K562 (cell line): ENCODE results near the gene OPCML. TPM values are rescaled to one million over a fixed set of nuclear protein-coding genes. Genes with fewer than 3 reads are reported as not detected.

Source experiments
- ATAC-seq: fragments of 200-7000 bp; cut with Tn5 transposase; 3 replicates; pipeline ENCODE4 v1.9.1; 2020; ENCODE audit warnings: moderate library complexity
- BruUV-seq: library from RNA; stranded (reverse); fragments of 400-500 nt; replicated peaks from 2 replicates; lab custom pipeline; 2021; lab: Mats Ljungman, UMichigan
- CTCF ChIA-PET: fragments of 300-600 bp; formaldehyde crosslinking; extraction: SDS; loops from one replicate; lab custom pipeline; 2021; ENCODE audit warnings: low intra/inter-chr PET ratio; lab: Yijun Ruan, JAX
- POLR2A ChIA-PET: fragments of 300-600, 350-650 bp; sonication (Branson Sonifier 250); formaldehyde crosslinking; extraction: SDS; loops from one replicate; lab custom pipeline; 2021; ENCODE audit warnings: antibody characterized with exemption, inconsistent platforms; lab: Yijun Ruan, JAX
- DNase-seq, 4 experiments: peaks; one replicate each; pipeline versions ENCODE4 v3.0.0 to v3.0.0-alpha.2; 2011 to 2018; ENCODE audit warnings: low spot score in 3 of 4, mixed read lengths in 3 of 4; ENCODE audit errors: extremely low read depth in 1 of 4
- FAIRE-seq: peaks from 2 replicates; lab custom pipeline; 2011; peaks lifted over from hg19 to GRCh38; lab: Jason Lieb, UNC
- H2AFZ ChIP-seq: 2 replicates; pipeline ENCODE4 v1.6.0; 2011; ENCODE audit warnings: low read depth, low read length, control low read depth, inconsistent platforms
- H3K27ac ChIP-seq: fragments of 200-600 bp; 3 replicates; pipeline ENCODE4 v1.8.0; 2011; ENCODE audit warnings: low read depth, mild to moderate bottlenecking, control low read depth, inconsistent platforms, low read length, moderate library complexity, mixed read lengths; ENCODE audit errors: extremely low read depth
- H3K27me3 ChIP-seq, 2 experiments: fragments of 300-600 bp in 1 of 2; 2 replicates in 1 of 2; 3 replicates in 1 of 2; pipeline versions ENCODE4 v1.6.0 to v1.8.0; 2011; ENCODE audit warnings: inconsistent platforms in 2 of 2, low read length in 2 of 2, mild to moderate bottlenecking in 1 of 2, mixed read lengths in 1 of 2, moderate library complexity in 1 of 2; ENCODE audit not compliant: control insufficient read depth in 2 of 2, insufficient read depth in 2 of 2
- H3K36me3 ChIP-seq: fragments of 300-600 bp; 3 replicates; pipeline ENCODE4 v1.8.0; 2011; ENCODE audit warnings: mild to moderate bottlenecking, low read length, inconsistent platforms; ENCODE audit not compliant: control insufficient read depth, insufficient read depth
- H3K4me1 ChIP-seq, 2 experiments: fragments of 200-600 bp in 1 of 2; replicated peaks in 1 of 2; 2 replicates in 1 of 2; 3 replicates in 1 of 2; pipeline versions ENCODE4 v1.5.1 to v1.8.0; 2011; ENCODE audit warnings: inconsistent platforms in 2 of 2, low read length in 2 of 2, mild to moderate bottlenecking in 1 of 2, mixed read lengths in 1 of 2, moderate library complexity in 1 of 2; ENCODE audit not compliant: control insufficient read depth in 2 of 2, insufficient read depth in 2 of 2
- H3K4me2 ChIP-seq: 2 replicates; pipeline ENCODE4 v1.6.1; 2011; ENCODE audit warnings: low read length, control low read depth, inconsistent platforms, mixed read lengths; ENCODE audit not compliant: insufficient read depth
- H3K4me3 ChIP-seq: fragments of 200-600 bp; sonication (generic), shearing (Covaris generic); 2 replicates; pipeline ENCODE4 v1.5.1; 2016; ENCODE audit warnings: control low read depth, inconsistent platforms
- H3K79me2 ChIP-seq: fragments of 200-600 bp; 3 replicates; pipeline ENCODE4 v1.8.0; 2011; ENCODE audit warnings: low read length, inconsistent platforms; ENCODE audit not compliant: control insufficient read depth, insufficient read depth
- H3K9ac ChIP-seq, 2 experiments: 2 replicates each; pipeline versions ENCODE4 v1.6.0 to v1.6.1; 2011; ENCODE audit warnings: low read depth in 2 of 2, low read length in 2 of 2, control low read depth in 1 of 2, inconsistent platforms in 1 of 2, mild to moderate bottlenecking in 1 of 2, mixed read lengths in 1 of 2; ENCODE audit not compliant: insufficient read depth in 1 of 2
- H3K9me1 ChIP-seq: one replicate; pipeline ENCODE4 v1.6.0; 2011; ENCODE audit warnings: inconsistent platforms, mild to moderate bottlenecking, low read length, moderate library complexity; ENCODE audit not compliant: control insufficient read depth, insufficient read depth
- H3K9me3 ChIP-seq: replicated peaks from 2 replicates; pipeline ENCODE4 v1.5.1; 2011; ENCODE audit warnings: low read depth, low read length, inconsistent platforms; ENCODE audit not compliant: control insufficient read depth, insufficient read depth
- H4K20me1 ChIP-seq: replicated peaks from 2 replicates; pipeline ENCODE4 v1.6.1; 2011; ENCODE audit warnings: low read length, inconsistent platforms, mixed read lengths; ENCODE audit not compliant: control insufficient read depth, insufficient read depth
- BACH1 ChIP-seq: fragments of 200-800 bp; sonication (Bioruptor generic); IDR thresholded peaks from 2 replicates; pipeline ENCODE4 v1.6.1; 2016; ENCODE audit warnings: missing genetic modification characterization, missing compliant biosample characterization
- CSDE1 ChIP-seq, 2 experiments: fragments of 450-650 bp; IDR thresholded peaks; 2 replicates each; pipeline ENCODE4 v1.6.1; 2016; ENCODE audit warnings: mild to moderate bottlenecking in 1 of 2
- GMEB1 ChIP-seq: fragments of 250-450 bp; sonication (Bioruptor Pico); IDR thresholded peaks from 2 replicates; pipeline ENCODE4 v1.4.0; 2020; ENCODE audit warnings: mild to moderate bottlenecking
- HDAC8 ChIP-seq: fragments of 450-650 bp; IDR thresholded peaks from 2 replicates; pipeline ENCODE4 v1.6.1; 2016; ENCODE audit warnings: mild to moderate bottlenecking, missing genetic modification characterization, moderate library complexity, missing compliant biosample characterization
- TARDBP ChIP-seq: fragments of 450-650 bp; IDR thresholded peaks from 2 replicates; pipeline ENCODE4 v1.6.1; 2016
- TSC22D4 ChIP-seq: fragments of 450-650 bp; IDR thresholded peaks from 2 replicates; pipeline ENCODE4 v1.6.1; 2016; ENCODE audit warnings: missing genetic modification characterization, missing biosample characterization, control low read depth
- ZNF41 ChIP-seq: fragments of 250-450 bp; sonication (Bioruptor Pico); conservative IDR thresholded peaks from 2 replicates; pipeline ENCODE4 v1.4.0; 2020; ENCODE audit warnings: mild to moderate bottlenecking
- WGBS: fragments of 100-300 bp; shearing (Covaris generic); methylation state at CpG from one replicate; pipeline ENCODE4 v1.1.6; 2016; ENCODE audit warnings: low coverage, mixed read lengths; ENCODE audit not compliant: insufficient coverage; ENCODE audit errors: missing lambda C conversion rate; 5-methylcytosine and 5-hydroxymethylcytosine counted together
- in situ Hi-C: fragments of 300-500 bp; cut with MboI; formaldehyde crosslinking; loops from 4 replicates; pipeline ENCODE4 v1.15.0; 2018; ENCODE audit warnings: inconsistent platforms, mixed read lengths
- intact Hi-C: fragments of 100-400 bp; cut with micrococcal nuclease; formaldehyde crosslinking; loops from 2 replicates; pipeline ENCODE4 v1.14.2; 2022
- polyA plus RNA-seq, 8 experiments: library from polyadenylated mRNA; depleted of rRNA in 4 of 8; stranded (reverse) in 5 of 8; unstranded in 3 of 8; fragments of >200 nt; fragmentation: Nextera tagmentation in 2 of 8; fragmentation: Illumina TruSeq in 1 of 8; extraction: Ambion mirVana in 2 of 8; extraction: Trizol in 1 of 8; gene quantifications; 2 replicates each; pipeline versions ENCODE4 v1.2.1 to v1.2.3, GENCODE V29; 2011 to 2014; ENCODE audit warnings: inconsistent platforms in 1 of 8, missing spikeins in 1 of 8
- total RNA-seq, 7 experiments: library from RNA; depleted of rRNA in 6 of 7; stranded (reverse); fragments of >200 nt in 6 of 7; fragmentation: Illumina TruSeq in 2 of 7; extraction: Trizol in 2 of 7; gene quantifications; 2 replicates each; pipeline versions ENCODE4 v1.2.1 to v1.2.3, GENCODE V29; 2011 to 2021; ENCODE audit warnings: low replicate concordance in 1 of 7

The OPCML gene
- total and polyA plus RNA-seq, 9 of the 15 experiments (the other 6 are each of a cell fraction or from before 2014, with no cell fraction given): not detected

DNA sequence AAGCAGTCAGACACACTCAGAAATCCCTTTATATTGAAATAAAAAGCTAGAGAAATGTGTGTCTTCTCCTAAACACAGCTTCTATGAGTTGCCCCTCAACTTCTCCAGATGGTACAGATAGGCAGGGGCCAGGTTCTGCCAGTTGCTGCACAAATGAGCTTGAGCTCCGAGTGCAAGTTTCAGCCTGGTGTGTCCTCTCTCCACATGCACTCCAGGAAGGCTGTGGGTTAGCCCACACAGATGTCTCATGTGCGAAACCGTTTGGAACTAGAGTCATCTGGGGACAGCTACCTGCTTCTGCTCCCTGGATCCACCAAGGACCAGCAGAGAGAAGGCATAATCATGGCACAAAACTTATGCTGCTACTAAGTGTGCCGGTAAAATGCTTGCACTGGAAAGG lies 812.6 kb downstream of the OPCML start:
- H3K9me3 ChIP-seq: no peaks in the 10 kb centered on the region
- intact Hi-C loops: no loop called here
- ChIA-PET POLR2A (interaction anchor here (1.2 kb wide), 1 partner anchor 35 kb away, joined by 3 read pairs; no protein-coding TSS in a partner anchor), CTCF (no interaction called here)
- H3K4me1 ChIP-seq: no peaks in the 10 kb centered on the region
- no peak for TF ChIP-seq TSC22D4
- no peak for TF ChIP-seq TARDBP
- no peak for TF ChIP-seq CSDE1 (IDR thresholded peaks at IDR 0.05)
- no peak for TF ChIP-seq GMEB1 (CRISPR knock-in tag)
- no peak for TF ChIP-seq HDAC8 (tag)
- no peak for TF ChIP-seq BACH1 (tag)
- TF ChIP-seq ZNF41 (CRISPR knock-in tag): no peak
- no peaks in the 10 kb centered on the region for H3K27me3 ChIP-seq
- H2AFZ ChIP-seq: no peak overlapping the region
- no peaks in the 10 kb centered on the region for H3K36me3 ChIP-seq
- no peak overlapping the region for H3K27ac ChIP-seq
- in situ Hi-C loops: no loop called here
- DNase-seq (no peak), FAIRE-seq (no peak), ATAC-seq (no peak)
- H3K9me1 ChIP-seq: no peaks in the 10 kb centered on the region
- no peaks in the 10 kb centered on the region for H4K20me1 ChIP-seq
- H3K4me2 ChIP-seq: no peak overlapping the region
- WGBS: 0% methylated on average over 3 of the region's 4 CpGs
- H3K79me2 ChIP-seq: no peaks in the 10 kb centered on the region
- no peak overlapping the region for H3K9ac ChIP-seq
- H3K4me3 ChIP-seq: no peak overlapping the region
- no TSS peak for BruUV-seq
